H9 (cell line): ENCODE data around the gene TIMP1. TPM values are rescaled to one million over a fixed set of nuclear protein-coding genes. Genes with fewer than 3 reads are reported as not detected.

Source experiments
- DNase-seq: peaks from one replicate; pipeline ENCODE4 v3.0.0-alpha.2; 2017
- H2AFZ ChIP-seq: one replicate; pipeline ENCODE4 v1.6.1; 2013; ENCODE audit warnings: mild to moderate bottlenecking, low read length, control low read depth, moderate library complexity
- H2AK5ac ChIP-seq: 2 replicates; pipeline ENCODE4 v1.6.1; 2013; ENCODE audit warnings: low read length, control low read depth, mixed read lengths; ENCODE audit not compliant: insufficient read length
- H2BK120ac ChIP-seq: one replicate; pipeline ENCODE4 v1.6.1; 2013; ENCODE audit warnings: low read depth, mild to moderate bottlenecking, low read length, control low read depth, inconsistent platforms; ENCODE audit not compliant: poor library complexity, severe bottlenecking
- H2BK12ac ChIP-seq: 2 replicates; pipeline ENCODE4 v1.6.1; 2013; ENCODE audit warnings: low read length, control low read depth, mixed read lengths, low read depth; ENCODE audit not compliant: insufficient read length
- H2BK15ac ChIP-seq: 2 replicates; pipeline ENCODE4 v1.6.1; 2013; ENCODE audit warnings: low read depth, low read length, control low read depth
- H2BK20ac ChIP-seq: one replicate; pipeline ENCODE4 v1.6.1; 2013; ENCODE audit warnings: low read depth, mild to moderate bottlenecking, low read length, control low read depth, inconsistent platforms; ENCODE audit not compliant: poor library complexity, severe bottlenecking
- H2BK5ac ChIP-seq: 2 replicates; pipeline ENCODE4 v1.6.1; 2013; ENCODE audit warnings: low read length, control low read depth, mixed read lengths; ENCODE audit not compliant: insufficient read length
- H3K14ac ChIP-seq: 2 replicates; pipeline ENCODE4 v1.6.1; 2013; ENCODE audit warnings: low read length, control low read depth; ENCODE audit not compliant: insufficient read depth
- H3K18ac ChIP-seq: 2 replicates; pipeline ENCODE4 v1.6.1; 2013; ENCODE audit warnings: low read depth, mild to moderate bottlenecking, mixed read lengths, low read length, control low read depth; ENCODE audit not compliant: insufficient read length
- H3K23ac ChIP-seq: 2 replicates; pipeline ENCODE4 v1.6.1; 2013; ENCODE audit warnings: low read length, control low read depth, mixed read lengths, low read depth; ENCODE audit not compliant: insufficient read length
- H3K23me2 ChIP-seq: 2 replicates; pipeline ENCODE4 v1.6.1; 2013; ENCODE audit warnings: low read depth, mild to moderate bottlenecking, mixed read lengths, low read length, control low read depth; ENCODE audit not compliant: insufficient read length, poor library complexity, severe bottlenecking
- H3K27ac ChIP-seq: 2 replicates; pipeline ENCODE4 v1.5.1; 2013; ENCODE audit warnings: low read length, control low read depth, mixed read lengths, low read depth; ENCODE audit not compliant: insufficient read length
- H3K27me3 ChIP-seq: 2 replicates; pipeline ENCODE4 v1.6.1; 2013; ENCODE audit warnings: low read length, control low read depth, inconsistent platforms; ENCODE audit not compliant: insufficient read depth
- H3K4ac ChIP-seq: 2 replicates; pipeline ENCODE4 v1.6.1; 2013; ENCODE audit warnings: low read depth, mild to moderate bottlenecking, control low read depth, inconsistent platforms, low read length, moderate library complexity
- H3K4me1 ChIP-seq: 2 replicates; pipeline ENCODE4 v1.6.1; 2013; ENCODE audit warnings: low read length, control low read depth, inconsistent platforms; ENCODE audit not compliant: insufficient read depth
- H3K4me2 ChIP-seq: 2 replicates; pipeline ENCODE4 v1.6.1; 2013; ENCODE audit warnings: low read length, control low read depth, mixed read lengths; ENCODE audit not compliant: insufficient read length, insufficient read depth
- H3K56ac ChIP-seq: 2 replicates; pipeline ENCODE4 v1.6.1; 2013; ENCODE audit warnings: low read depth, mild to moderate bottlenecking, mixed read lengths, low read length, control low read depth; ENCODE audit not compliant: insufficient read length
- H3K79me1 ChIP-seq: 2 replicates; pipeline ENCODE4 v1.6.1; 2013; ENCODE audit warnings: low read depth, mild to moderate bottlenecking, moderate library complexity, low read length, control low read depth, inconsistent platforms; ENCODE audit not compliant: insufficient read depth, poor library complexity, severe bottlenecking
- H3K79me2 ChIP-seq: 2 replicates; pipeline ENCODE4 v1.6.1; 2013; ENCODE audit warnings: low read length, control low read depth, inconsistent platforms; ENCODE audit not compliant: insufficient read depth
- H3K9ac ChIP-seq: 2 replicates; pipeline ENCODE4 v1.6.1; 2013; ENCODE audit warnings: low read length, control low read depth, mixed read lengths; ENCODE audit not compliant: insufficient read length; ENCODE audit errors: extremely low read depth
- H3K9me3 ChIP-seq: one replicate; pipeline ENCODE4 v1.6.1; 2013; ENCODE audit warnings: low read depth, low read length, inconsistent platforms; ENCODE audit not compliant: control insufficient read depth
- H3T11ph ChIP-seq: one replicate; pipeline ENCODE4 v1.6.1; 2013; ENCODE audit warnings: mild to moderate bottlenecking, low read length, control low read depth, inconsistent platforms
- H4K20me1 ChIP-seq: one replicate; pipeline ENCODE4 v1.6.1; 2013; ENCODE audit not compliant: control insufficient read depth, insufficient read length, insufficient read depth
- H4K5ac ChIP-seq: 2 replicates; pipeline ENCODE4 v1.6.1; 2013; ENCODE audit warnings: low read depth, mild to moderate bottlenecking, mixed read lengths, low read length, control low read depth; ENCODE audit not compliant: insufficient read length
- H4K8ac ChIP-seq: replicated peaks from 2 replicates; pipeline ENCODE4 v1.6.1; 2013; ENCODE audit warnings: low read length, control low read depth, mixed read lengths, low read depth; ENCODE audit not compliant: insufficient read length
- H4K91ac ChIP-seq: 2 replicates; pipeline ENCODE4 v1.6.1; 2013; ENCODE audit warnings: low read depth, mild to moderate bottlenecking, moderate library complexity, mixed read lengths, low read length, control low read depth; ENCODE audit not compliant: insufficient read length
- H3K27ac Mint-ChIP-seq, 3 experiments: 2 replicates in 2 of 3; 3 replicates in 1 of 3; pipeline ENCODE4 v1.8.0; 2020 to 2021; ENCODE audit warnings: mixed read lengths in 3 of 3, mild to moderate bottlenecking in 1 of 3, moderate library complexity in 1 of 3
- H3K27me3 Mint-ChIP-seq: 2 replicates; pipeline ENCODE4 v1.8.0; 2021; ENCODE audit warnings: low read depth, mild to moderate bottlenecking, moderate library complexity, mixed read lengths
- H3K36me3 Mint-ChIP-seq, 3 experiments: 2 replicates in 2 of 3; 3 replicates in 1 of 3; pipeline ENCODE4 v1.8.0; 2020 to 2021; ENCODE audit warnings: low read depth in 3 of 3, mixed read lengths in 3 of 3; ENCODE audit not compliant: insufficient read depth in 1 of 3
- H3K4me1 Mint-ChIP-seq, 2 experiments: 2 replicates each; pipeline ENCODE4 v1.8.0; 2020; ENCODE audit warnings: mixed read lengths in 2 of 2
- H3K4me3 Mint-ChIP-seq, 2 experiments: 2 replicates in 1 of 2; 3 replicates in 1 of 2; pipeline ENCODE4 v1.8.0; 2020 to 2021; ENCODE audit warnings: mild to moderate bottlenecking in 2 of 2, mixed read lengths in 2 of 2, moderate library complexity in 1 of 2
- H3K9me3 Mint-ChIP-seq, 2 experiments: 2 replicates in 1 of 2; 3 replicates in 1 of 2; pipeline ENCODE4 v1.8.0; 2020; ENCODE audit warnings: mild to moderate bottlenecking in 2 of 2, mixed read lengths in 2 of 2, moderate library complexity in 1 of 2
- WGBS: extraction: QIAGEN DNeasy Blood & Tissue Kit; methylation state at CpG from one replicate; pipeline ENCODE4 v1.1.7; 2013; ENCODE audit warnings: missing lambda C conversion rate, low lambda C conversion rate, mixed read lengths; ENCODE audit not compliant: insufficient read length; ENCODE audit errors: extremely low coverage; 5-methylcytosine and 5-hydroxymethylcytosine counted together
- total RNA-seq: library from RNA; stranded (reverse); gene quantifications from 2 replicates; pipeline ENCODE4 v1.2.1, GENCODE V29; 2021
- TF ChIP-seq, protein P1 (sequence below): fragments of 200-600 bp; sonication (generic); conservative IDR thresholded peaks from 3 replicates; pipeline ENCODE4 v1.8.0; 2021; ENCODE audit warnings: antibody characterized with exemption, mild to moderate bottlenecking

The TIMP1 gene
- total RNA-seq, 1 experiment from 2014 or later, result 65.1 TPM

- Histone ChIP-seq H3T11ph (no peak overlapping the region), H3K56ac (no peak overlapping the region), H2BK5ac (no peak overlapping the region), H3K18ac (no peak overlapping the region), H3K79me1 (no peaks in the 10 kb centered on the region), H3K27me3 (no peaks in the 10 kb centered on the region), H3K9me3 (peaks cover 33% of the 10 kb centered on the region), H2BK15ac (no peak overlapping the region), H3K27ac (no peak overlapping the region), H4K20me1 (no peaks in the 10 kb centered on the region), H3K23ac (no peak overlapping the region), H3K4me2 (peak overlapping the region; percentile 5), H3K9ac (no peak overlapping the region), H3K14ac (no peak overlapping the region), H2AFZ (no peak overlapping the region), H2BK12ac (no peak overlapping the region), H3K79me2 (no peaks in the 10 kb centered on the region), H3K4me1 (peaks cover 3% of the 10 kb centered on the region; the same call in 1 of the 2 replicates), H2BK120ac (no peak overlapping the region), H2AK5ac (no peak overlapping the region), H3K4ac (no peak overlapping the region), H4K8ac (no peak overlapping the region), H2BK20ac (no peak overlapping the region), H3K23me2 (peaks cover 3% of the 10 kb centered on the region), H4K91ac (no peak overlapping the region), H4K5ac (no peak overlapping the region)
- peaks cover 18% of the 10 kb centered on the region for H3K27me3 Mint-ChIP-seq
- peaks cover 75 to 83% of the 10 kb centered on the region in 2 experiments for H3K9me3 Mint-ChIP-seq
- WGBS, result no CpG with 5 or more reads among the region's 9 CpGs
- no peak for DNase-seq
- TF ChIP-seq, protein P1, sequence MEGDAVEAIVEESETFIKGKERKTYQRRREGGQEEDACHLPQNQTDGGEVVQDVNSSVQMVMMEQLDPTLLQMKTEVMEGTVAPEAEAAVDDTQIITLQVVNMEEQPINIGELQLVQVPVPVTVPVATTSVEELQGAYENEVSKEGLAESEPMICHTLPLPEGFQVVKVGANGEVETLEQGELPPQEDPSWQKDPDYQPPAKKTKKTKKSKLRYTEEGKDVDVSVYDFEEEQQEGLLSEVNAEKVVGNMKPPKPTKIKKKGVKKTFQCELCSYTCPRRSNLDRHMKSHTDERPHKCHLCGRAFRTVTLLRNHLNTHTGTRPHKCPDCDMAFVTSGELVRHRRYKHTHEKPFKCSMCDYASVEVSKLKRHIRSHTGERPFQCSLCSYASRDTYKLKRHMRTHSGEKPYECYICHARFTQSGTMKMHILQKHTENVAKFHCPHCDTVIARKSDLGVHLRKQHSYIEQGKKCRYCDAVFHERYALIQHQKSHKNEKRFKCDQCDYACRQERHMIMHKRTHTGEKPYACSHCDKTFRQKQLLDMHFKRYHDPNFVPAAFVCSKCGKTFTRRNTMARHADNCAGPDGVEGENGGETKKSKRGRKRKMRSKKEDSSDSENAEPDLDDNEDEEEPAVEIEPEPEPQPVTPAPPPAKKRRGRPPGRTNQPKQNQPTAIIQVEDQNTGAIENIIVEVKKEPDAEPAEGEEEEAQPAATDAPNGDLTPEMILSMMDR, result no peak
- peak overlapping the region; percentile 59 to 71 for H3K4me3 Mint-ChIP-seq
- no peak overlapping the region for H3K27ac Mint-ChIP-seq
- H3K36me3 Mint-ChIP-seq, result peaks cover 0 to 7% (median 5%) of the 10 kb centered on the region in 3 experiments; a peak in 3 of 7 replicates
- H3K4me1 Mint-ChIP-seq, result peaks cover 8 to 17% of the 10 kb centered on the region in 2 experiments
Observed at GRCh38 chrX:47620303-47620685, 38.1 kb downstream of the TIMP1 start.
